Measurements from ENCODE around the gene STX3. TPM values are rescaled to one million over a fixed set of nuclear protein-coding genes. Genes with fewer than 3 reads are reported as not detected.
A peak's percentile ranks its signal among the peaks of the same experiment; 100 is the strongest.

The STX3 gene
- total and polyA plus RNA-seq, 2 of the 13 experiments (the other 11 are each of a cell fraction or from before 2014, with no cell fraction given), result 16.5 to 24.0 TPM

GRCh38 chr11:59810189-59810910 is 55.2 kb downstream of the STX3 start, which contains the start of gene MRPL16 (continued):
- TF ChIP-seq, protein P1, sequence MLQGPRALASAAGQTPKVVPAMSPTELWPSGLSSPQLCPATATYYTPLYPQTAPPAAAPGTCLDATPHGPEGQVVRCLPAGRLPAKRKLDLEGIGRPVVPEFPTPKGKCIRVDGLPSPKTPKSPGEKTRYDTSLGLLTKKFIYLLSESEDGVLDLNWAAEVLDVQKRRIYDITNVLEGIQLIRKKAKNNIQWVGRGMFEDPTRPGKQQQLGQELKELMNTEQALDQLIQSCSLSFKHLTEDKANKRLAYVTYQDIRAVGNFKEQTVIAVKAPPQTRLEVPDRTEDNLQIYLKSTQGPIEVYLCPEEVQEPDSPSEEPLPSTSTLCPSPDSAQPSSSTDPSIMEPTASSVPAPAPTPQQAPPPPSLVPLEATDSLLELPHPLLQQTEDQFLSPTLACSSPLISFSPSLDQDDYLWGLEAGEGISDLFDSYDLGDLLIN (CRISPR knock-in tag; IDR thresholded peaks at IDR 0.05; ENCODE audit: borderline replicate concordance), result no peak
- TF ChIP-seq BRF2 (CRISPR knock-in tag; IDR thresholded peaks at IDR 0.05) (peak; percentile 71; the same call in 1 of the 2 replicates), RBM22 (optimal IDR thresholded peaks at IDR 0.05; ENCODE audit: low read length) (no peak), SIX4 (CRISPR knock-in tag; IDR thresholded peaks at IDR 0.05) (0 out of 2 replicates have a peak, but pooled peaks have one; percentile 45), ZNF552 (CRISPR knock-in tag; IDR thresholded peaks at IDR 0.05; ENCODE audit: borderline replicate concordance) (0 out of 2 replicates have a peak, but pooled peaks have one; percentile 73), ZFP41 (CRISPR knock-in tag; IDR thresholded peaks at IDR 0.05; ENCODE audit: borderline replicate concordance) (no peak), ATF2 (CRISPR knock-in tag; IDR thresholded peaks at IDR 0.05) (peak; percentile 83), ZFYVE20 (CRISPR knock-in tag; IDR thresholded peaks at IDR 0.05; ENCODE audit: borderline replicate concordance, low read depth) (no peak), HNRNPH1 (optimal IDR thresholded peaks at IDR 0.05; ENCODE audit: low read depth, low read length) (no peak), HOXA7 (CRISPR knock-in tag; IDR thresholded peaks at IDR 0.05) (no peak), ARID2 (CRISPR knock-in tag; IDR thresholded peaks at IDR 0.05; ENCODE audit: borderline replicate concordance) (0 out of 2 replicates have a peak, but pooled peaks have one; percentile 32), ZNF224 (CRISPR knock-in tag; IDR thresholded peaks at IDR 0.05) (peak; percentile 79; the same call in 1 of the 2 replicates), STAT5B (CRISPR knock-in tag; IDR thresholded peaks at IDR 0.05) (0 out of 2 replicates have a peak, but pooled peaks have one; percentile 44), PHB2 (IDR thresholded peaks at IDR 0.05; ENCODE audit: partially characterized antibody) (no peak), ZNF878 (CRISPR knock-in tag; IDR thresholded peaks at IDR 0.05) (no peak), MXD3 (CRISPR knock-in tag; IDR thresholded peaks at IDR 0.05) (peak; percentile 74; the same call in 1 of the 2 replicates), ZNF451 (CRISPR knock-in tag; IDR thresholded peaks at IDR 0.05) (peak; percentile 85), ZNF207 (IDR thresholded peaks at IDR 0.05; ENCODE audit: borderline replicate concordance) (no peak)
- TF ChIP-seq, protein P2, sequence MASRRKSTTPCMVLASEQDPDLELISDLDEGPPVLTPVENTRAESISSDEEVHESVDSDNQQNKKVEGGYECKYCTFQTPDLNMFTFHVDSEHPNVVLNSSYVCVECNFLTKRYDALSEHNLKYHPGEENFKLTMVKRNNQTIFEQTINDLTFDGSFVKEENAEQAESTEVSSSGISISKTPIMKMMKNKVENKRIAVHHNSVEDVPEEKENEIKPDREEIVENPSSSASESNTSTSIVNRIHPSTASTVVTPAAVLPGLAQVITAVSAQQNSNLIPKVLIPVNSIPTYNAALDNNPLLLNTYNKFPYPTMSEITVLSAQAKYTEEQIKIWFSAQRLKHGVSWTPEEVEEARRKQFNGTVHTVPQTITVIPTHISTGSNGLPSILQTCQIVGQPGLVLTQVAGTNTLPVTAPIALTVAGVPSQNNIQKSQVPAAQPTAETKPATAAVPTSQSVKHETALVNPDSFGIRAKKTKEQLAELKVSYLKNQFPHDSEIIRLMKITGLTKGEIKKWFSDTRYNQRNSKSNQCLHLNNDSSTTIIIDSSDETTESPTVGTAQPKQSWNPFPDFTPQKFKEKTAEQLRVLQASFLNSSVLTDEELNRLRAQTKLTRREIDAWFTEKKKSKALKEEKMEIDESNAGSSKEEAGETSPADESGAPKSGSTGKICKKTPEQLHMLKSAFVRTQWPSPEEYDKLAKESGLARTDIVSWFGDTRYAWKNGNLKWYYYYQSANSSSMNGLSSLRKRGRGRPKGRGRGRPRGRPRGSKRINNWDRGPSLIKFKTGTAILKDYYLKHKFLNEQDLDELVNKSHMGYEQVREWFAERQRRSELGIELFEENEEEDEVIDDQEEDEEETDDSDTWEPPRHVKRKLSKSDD (CRISPR knock-in tag; IDR thresholded peaks at IDR 0.05; ENCODE audit: low read depth), result 0 out of 2 replicates have a peak, but pooled peaks have one; percentile 30
- TF ChIP-seq, protein P3, sequence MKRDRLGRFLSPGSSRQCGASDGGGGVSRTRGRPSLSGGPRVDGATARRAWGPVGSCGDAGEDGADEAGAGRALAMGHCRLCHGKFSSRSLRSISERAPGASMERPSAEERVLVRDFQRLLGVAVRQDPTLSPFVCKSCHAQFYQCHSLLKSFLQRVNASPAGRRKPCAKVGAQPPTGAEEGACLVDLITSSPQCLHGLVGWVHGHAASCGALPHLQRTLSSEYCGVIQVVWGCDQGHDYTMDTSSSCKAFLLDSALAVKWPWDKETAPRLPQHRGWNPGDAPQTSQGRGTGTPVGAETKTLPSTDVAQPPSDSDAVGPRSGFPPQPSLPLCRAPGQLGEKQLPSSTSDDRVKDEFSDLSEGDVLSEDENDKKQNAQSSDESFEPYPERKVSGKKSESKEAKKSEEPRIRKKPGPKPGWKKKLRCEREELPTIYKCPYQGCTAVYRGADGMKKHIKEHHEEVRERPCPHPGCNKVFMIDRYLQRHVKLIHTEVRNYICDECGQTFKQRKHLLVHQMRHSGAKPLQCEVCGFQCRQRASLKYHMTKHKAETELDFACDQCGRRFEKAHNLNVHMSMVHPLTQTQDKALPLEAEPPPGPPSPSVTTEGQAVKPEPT (CRISPR knock-in tag; IDR thresholded peaks at IDR 0.05; ENCODE audit: low read depth), result no peak; the same call in 1 of the 2 replicates
